ENCODE measurements around the gene CLDN24. TPM values are rescaled to one million over a fixed set of nuclear protein-coding genes. Genes with fewer than 3 reads are reported as not detected.

CLDN24 gene
- not detected in 2 replicates for total RNA-seq

GRCh38 chr4:183322326-183322725 lies at the start of gene CLDN24:
TSS of gene CLDN24 (minus strand) at chr4:183322426. CDS start at chr4:183322426, 0 bp downstream.

GRCh38 chr4:183320211-183321059 lies 1.8 kb downstream of the CLDN24 start, which contains the start of gene CLDN22:
TSS of gene CLDN22 (minus strand) at chr4:183320276. CDS start at chr4:183320218, 58 bp downstream.

Other genes starting within 250 kb of the CLDN24 start
- gene WWC2, start 223.2 kb downstream of the CLDN24 start, total RNA-seq = 20.6 and 28.4 TPM in 2 replicates
- not detected in 2 replicates for gene CLDN22, start 2.1 kb downstream of the CLDN24 start, total RNA-seq
- 16.2 and 16.8 TPM in 2 replicates for gene CDKN2AIP, start 122.2 kb upstream of the CLDN24 start, total RNA-seq
- 9.1 and 10.4 TPM in 2 replicates for gene ING2, start 182.6 kb upstream of the CLDN24 start, total RNA-seq